IPS-20b (cell line): ENCODE data around the gene ATP8A2.
"Not testable (repeated sequence)": the region's sequence is repeated elsewhere in the genome, so short reads cannot be mapped to it uniquely, and the experiment has no call there.

Source experiments
- H3K27ac ChIP-seq: one replicate; pipeline ENCODE4 v1.5.1; 2013; ENCODE audit warnings: low read length
- H3K27me3 ChIP-seq: 2 replicates; pipeline ENCODE4 v1.6.1; 2013; ENCODE audit warnings: mild to moderate bottlenecking, low read length, inconsistent platforms; ENCODE audit not compliant: insufficient read depth
- H3K36me3 ChIP-seq: 2 replicates; pipeline ENCODE4 v1.6.1; 2013; ENCODE audit warnings: low read depth, mild to moderate bottlenecking, inconsistent platforms, low read length, moderate library complexity; ENCODE audit not compliant: insufficient read depth
- H3K4me1 ChIP-seq: 2 replicates; pipeline ENCODE4 v1.6.1; 2013; ENCODE audit warnings: mild to moderate bottlenecking, control low read depth, inconsistent platforms, low read length, moderate library complexity; ENCODE audit not compliant: insufficient read depth
- H3K4me3 ChIP-seq: 2 replicates; pipeline ENCODE4 v1.5.1; 2013; ENCODE audit warnings: mild to moderate bottlenecking, low read length, inconsistent platforms
- H3K9ac ChIP-seq: 2 replicates; pipeline ENCODE4 v1.6.1; 2013; ENCODE audit warnings: low read depth, mild to moderate bottlenecking, inconsistent platforms, low read length, moderate library complexity
- H3K9me3 ChIP-seq: 2 replicates; pipeline ENCODE4 v1.6.1; 2013; ENCODE audit warnings: mild to moderate bottlenecking, low read depth, low read length, inconsistent platforms; ENCODE audit not compliant: insufficient read depth

ATP8A2 gene

GRCh38 chr13:25570185-25570584 is 198.4 kb downstream of the ATP8A2 start:
- no peaks in the 10 kb centered on the region for H3K9me3 ChIP-seq
- no peaks in the 10 kb centered on the region for H3K36me3 ChIP-seq
- no peak overlapping the region for H3K27ac ChIP-seq
- no peak overlapping the region for H3K4me3 ChIP-seq
- H3K9ac ChIP-seq = no peak overlapping the region
- H3K4me1 ChIP-seq = no peaks in the 10 kb centered on the region
- no peaks in the 10 kb centered on the region for H3K27me3 ChIP-seq

GRCh38 chr13:25571237-25571636 is 199.5 kb downstream of the ATP8A2 start:
- no peak overlapping the region for H3K27ac ChIP-seq
- no peaks in the 10 kb centered on the region for H3K4me1 ChIP-seq
- H3K4me3 ChIP-seq = no peak overlapping the region
- H3K9me3 ChIP-seq = no peaks in the 10 kb centered on the region
- no peaks in the 10 kb centered on the region for H3K36me3 ChIP-seq
- H3K27me3 ChIP-seq = no peaks in the 10 kb centered on the region
- no peak overlapping the region for H3K9ac ChIP-seq

GRCh38 chr13:25572171-25572570 is 200.4 kb downstream of the ATP8A2 start:
- not testable (repeated sequence) for H3K9me3 ChIP-seq, H3K27me3 ChIP-seq

GRCh38 chr13:25574437-25575411 is 202.9 kb downstream of the ATP8A2 start:
- Histone ChIP-seq H3K27me3 (no peaks in the 10 kb centered on the region), H3K36me3 (no peaks in the 10 kb centered on the region), H3K9ac (no peak overlapping the region), H3K4me1 (peaks cover 2% of the 10 kb centered on the region; the same call in 1 of the 2 replicates), H3K27ac (no peak overlapping the region), H3K9me3 (no peaks in the 10 kb centered on the region), H3K4me3 (no peak overlapping the region)

More at GRCh38 chr13:25572171-25572570, 200.4 kb downstream of the ATP8A2 start:
- H3K27ac ChIP-seq, H3K4me1 ChIP-seq, H3K36me3 ChIP-seq, H3K9ac ChIP-seq, H3K4me3 ChIP-seq: not testable (repeated sequence)

- Histone ChIP-seq H3K27me3 (no peaks in the 10 kb centered on the region), H3K4me1 (peaks cover 2% of the 10 kb centered on the region; the same call in 1 of the 2 replicates), H3K4me3 (no peak overlapping the region), H3K27ac (no peak overlapping the region), H3K36me3 (no peaks in the 10 kb centered on the region), H3K9ac (no peak overlapping the region), H3K9me3 (no peaks in the 10 kb centered on the region)
Measured at GRCh38 chr13:25575562-25575961, 203.8 kb downstream of the ATP8A2 start.

- H3K27ac ChIP-seq = no peak overlapping the region
- H3K9ac ChIP-seq = no peak overlapping the region
- no peak overlapping the region for H3K4me3 ChIP-seq
- no peaks in the 10 kb centered on the region for H3K27me3 ChIP-seq
- peaks cover 2% of the 10 kb centered on the region; the same call in 1 of the 2 replicates for H3K4me1 ChIP-seq
- no peaks in the 10 kb centered on the region for H3K36me3 ChIP-seq
- no peaks in the 10 kb centered on the region for H3K9me3 ChIP-seq
Measured at GRCh38 chr13:25578526-25578925, 206.8 kb downstream of the ATP8A2 start.

GRCh38 chr13:25579221-25579620 is 207.4 kb downstream of the ATP8A2 start:
- no peaks in the 10 kb centered on the region for H3K27me3 ChIP-seq
- no peak overlapping the region for H3K9ac ChIP-seq
- no peaks in the 10 kb centered on the region for H3K9me3 ChIP-seq
- H3K4me3 ChIP-seq = no peak overlapping the region
- H3K4me1 ChIP-seq = peaks cover 2% of the 10 kb centered on the region; the same call in 1 of the 2 replicates
- no peaks in the 10 kb centered on the region for H3K36me3 ChIP-seq
- no peak overlapping the region for H3K27ac ChIP-seq

- Histone ChIP-seq H3K9ac (no peak overlapping the region), H3K4me1 (peaks cover 6% of the 10 kb centered on the region), H3K27me3 (no peaks in the 10 kb centered on the region), H3K9me3 (no peaks in the 10 kb centered on the region), H3K4me3 (no peak overlapping the region), H3K27ac (no peak overlapping the region), H3K36me3 (no peaks in the 10 kb centered on the region)
Measured at GRCh38 chr13:25581351-25581750, 209.6 kb downstream of the ATP8A2 start.

GRCh38 chr13:25584087-25584486 is 212.3 kb downstream of the ATP8A2 start:
- no peak overlapping the region for H3K9ac ChIP-seq
- H3K27ac ChIP-seq = no peak overlapping the region
- H3K4me1 ChIP-seq = peaks cover 22% of the 10 kb centered on the region; the same call in 1 of the 2 replicates
- H3K36me3 ChIP-seq = no peaks in the 10 kb centered on the region
- H3K27me3 ChIP-seq = no peaks in the 10 kb centered on the region
- no peak overlapping the region for H3K4me3 ChIP-seq
- no peaks in the 10 kb centered on the region for H3K9me3 ChIP-seq

- H3K9ac ChIP-seq = no peak overlapping the region
- no peaks in the 10 kb centered on the region for H3K9me3 ChIP-seq
- H3K4me3 ChIP-seq = no peak overlapping the region
- no peaks in the 10 kb centered on the region for H3K27me3 ChIP-seq
- no peak overlapping the region for H3K27ac ChIP-seq
- peaks cover 22% of the 10 kb centered on the region; the same call in 1 of the 2 replicates for H3K4me1 ChIP-seq
- H3K36me3 ChIP-seq = no peaks in the 10 kb centered on the region
Measured at GRCh38 chr13:25585000-25585399, 213.2 kb downstream of the ATP8A2 start.

- Histone ChIP-seq H3K9ac (no peak overlapping the region), H3K4me1 (peaks cover 22% of the 10 kb centered on the region; the same call in 1 of the 2 replicates), H3K9me3 (no peaks in the 10 kb centered on the region), H3K27ac (no peak overlapping the region), H3K36me3 (no peaks in the 10 kb centered on the region), H3K27me3 (no peaks in the 10 kb centered on the region), H3K4me3 (no peak overlapping the region)
Measured at GRCh38 chr13:25587326-25587980, 215.7 kb downstream of the ATP8A2 start.
